RWPE1 (cell line): ENCODE measurements around the gene NUP107.

Experiments
- CTCF ChIA-PET: fragments of 350-600 bp; sonication (Branson Sonifier 250); formaldehyde crosslinking; extraction: SDS; loops from one replicate; lab custom pipeline; 2021; lab: Yijun Ruan, JAX
- POLR2A ChIA-PET: fragments of 400-600 bp; formaldehyde crosslinking; extraction: SDS; loops from one replicate; lab custom pipeline; 2020; ENCODE audit warnings: antibody characterized with exemption; ENCODE audit not compliant: low non-redundant PET; lab: Yijun Ruan, JAX
- DNase-seq: peaks from one replicate; pipeline ENCODE4 v3.0.0; 2012; ENCODE audit warnings: low spot score
- H3K27ac ChIP-seq: fragments of 450-650 bp; 2 replicates; pipeline ENCODE4 v1.5.1; 2017
- TF ChIP-seq, protein P1 (sequence below): fragments of 450-650 bp; conservative IDR thresholded peaks from 2 replicates; pipeline ENCODE4 v1.5.1; 2017; ENCODE audit warnings: low read depth, mild to moderate bottlenecking

The NUP107 gene

DNA sequence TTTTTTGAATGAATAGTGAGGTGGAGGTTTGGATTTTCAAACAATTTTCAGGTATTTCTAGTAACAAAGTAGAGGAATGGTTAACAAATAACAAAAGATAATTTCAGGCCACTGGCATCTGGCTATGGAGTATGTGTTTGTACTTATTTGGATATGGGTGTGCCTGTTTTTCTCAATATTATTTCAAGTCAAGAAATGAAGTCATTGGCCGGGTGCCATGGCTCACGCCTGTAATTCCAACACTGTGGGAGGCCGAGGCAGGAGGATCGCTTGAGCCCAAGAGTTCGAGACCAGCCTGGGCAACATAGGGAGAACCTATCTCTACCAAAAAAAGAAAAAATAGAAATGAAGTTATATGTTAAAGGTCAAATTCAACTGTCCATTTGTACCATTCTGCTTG, 73.1 kb downstream of the NUP107 start:
- no peak for DNase-seq
- ChIA-PET POLR2A (no interaction called here), CTCF (no interaction called here)
- no peak overlapping the region for H3K27ac ChIP-seq
- TF ChIP-seq, protein P1, sequence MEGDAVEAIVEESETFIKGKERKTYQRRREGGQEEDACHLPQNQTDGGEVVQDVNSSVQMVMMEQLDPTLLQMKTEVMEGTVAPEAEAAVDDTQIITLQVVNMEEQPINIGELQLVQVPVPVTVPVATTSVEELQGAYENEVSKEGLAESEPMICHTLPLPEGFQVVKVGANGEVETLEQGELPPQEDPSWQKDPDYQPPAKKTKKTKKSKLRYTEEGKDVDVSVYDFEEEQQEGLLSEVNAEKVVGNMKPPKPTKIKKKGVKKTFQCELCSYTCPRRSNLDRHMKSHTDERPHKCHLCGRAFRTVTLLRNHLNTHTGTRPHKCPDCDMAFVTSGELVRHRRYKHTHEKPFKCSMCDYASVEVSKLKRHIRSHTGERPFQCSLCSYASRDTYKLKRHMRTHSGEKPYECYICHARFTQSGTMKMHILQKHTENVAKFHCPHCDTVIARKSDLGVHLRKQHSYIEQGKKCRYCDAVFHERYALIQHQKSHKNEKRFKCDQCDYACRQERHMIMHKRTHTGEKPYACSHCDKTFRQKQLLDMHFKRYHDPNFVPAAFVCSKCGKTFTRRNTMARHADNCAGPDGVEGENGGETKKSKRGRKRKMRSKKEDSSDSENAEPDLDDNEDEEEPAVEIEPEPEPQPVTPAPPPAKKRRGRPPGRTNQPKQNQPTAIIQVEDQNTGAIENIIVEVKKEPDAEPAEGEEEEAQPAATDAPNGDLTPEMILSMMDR: no peak

DNA sequence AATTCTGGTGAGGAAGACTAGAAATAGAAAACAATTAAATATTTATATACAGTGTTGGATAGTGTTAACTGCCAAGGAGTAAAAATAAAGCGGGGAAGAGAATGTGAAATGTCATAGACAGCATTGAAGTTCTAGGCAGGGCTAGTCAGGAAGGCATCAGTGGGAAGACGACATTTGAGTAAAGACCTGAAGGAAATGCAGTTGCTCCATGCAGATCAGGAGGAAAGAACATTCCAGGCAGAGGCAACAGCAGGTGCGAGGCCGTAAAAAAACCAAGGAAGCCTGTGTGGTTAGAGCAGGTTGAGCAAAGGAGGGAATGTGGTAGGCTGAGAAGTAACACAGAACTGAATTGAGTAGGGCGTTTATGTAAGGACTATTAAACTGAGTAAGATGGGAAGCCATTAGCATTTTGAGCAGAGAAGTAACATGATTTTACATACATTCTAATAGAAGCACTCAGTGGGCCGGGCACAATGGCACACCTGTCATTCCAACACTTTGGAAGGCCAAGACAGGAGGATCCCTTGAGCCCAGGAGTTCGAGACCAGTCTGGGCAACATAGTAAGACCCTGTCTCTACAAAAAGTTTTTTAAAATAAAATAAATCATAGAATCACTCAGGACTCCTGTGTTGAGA, 74.1 kb downstream of the NUP107 start:
- POLR2A ChIA-PET: no interaction called here
- DNase-seq: no peak
- H3K27ac ChIP-seq: no peak overlapping the region
- CTCF ChIA-PET: no interaction called here
- TF ChIP-seq, protein P1: no peak

DNA sequence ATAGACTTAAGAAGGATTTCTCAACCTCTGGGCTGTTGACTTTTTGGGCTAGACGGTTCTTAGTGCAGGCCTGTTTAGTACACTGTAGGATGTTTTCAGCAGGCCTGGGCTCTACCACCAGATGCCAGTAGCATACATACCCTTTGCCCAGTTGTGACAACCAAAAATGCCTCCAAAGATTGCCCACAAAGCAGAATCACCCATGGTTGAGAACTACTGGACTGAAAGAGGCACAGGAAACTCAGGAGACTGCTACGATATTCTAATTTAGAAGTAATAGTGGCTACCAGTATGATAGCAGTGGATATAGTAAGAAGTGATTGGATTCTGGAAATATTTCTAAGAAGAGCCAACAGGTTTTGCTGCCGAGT, 74.6 kb downstream of the NUP107 start:
- no peak for DNase-seq
- ChIA-PET POLR2A (no interaction called here), CTCF (no interaction called here)
- TF ChIP-seq, protein P1: no peak
- H3K27ac ChIP-seq: no peak overlapping the region

DNA sequence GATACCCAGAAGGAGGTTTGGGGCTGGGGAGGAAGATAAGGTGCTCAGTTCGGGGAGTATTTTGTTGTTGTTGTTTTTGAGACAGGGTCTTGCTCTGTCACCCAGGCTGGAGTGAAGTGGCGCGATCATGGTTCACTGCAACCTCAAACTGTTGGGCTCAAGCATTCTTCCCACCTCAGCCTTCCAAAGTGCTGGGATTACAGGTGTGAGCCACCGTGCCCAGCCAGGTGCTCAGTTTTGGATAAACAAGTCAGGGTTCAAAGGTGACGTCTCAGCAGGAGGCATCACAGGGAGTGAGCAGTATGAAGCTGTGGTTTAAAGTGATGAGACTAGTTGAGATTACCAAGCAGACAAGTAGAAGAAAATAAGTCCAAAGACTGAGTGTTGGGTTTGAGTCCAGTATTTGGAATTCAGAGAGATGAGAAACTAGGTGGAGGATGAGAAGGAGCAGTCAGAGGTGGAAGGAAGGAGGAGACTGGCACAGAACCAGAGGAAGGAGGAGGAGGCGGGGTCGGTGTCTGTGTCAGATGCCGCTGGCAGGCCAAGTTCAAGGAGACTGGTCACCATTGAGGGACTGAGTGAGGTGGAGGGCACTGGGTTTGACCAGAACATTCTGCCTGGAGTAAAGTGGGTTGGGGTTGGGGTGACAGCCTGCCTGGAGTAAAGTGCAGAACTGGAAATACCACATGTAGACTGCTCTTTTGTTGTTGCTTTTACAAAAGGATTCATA, 75.3 kb downstream of the NUP107 start:
- ChIA-PET CTCF (interaction anchor here (0.7 kb wide), 1 partner anchor 54 kb away, joined by 3 read pairs; no protein-coding TSS in a partner anchor), POLR2A (no interaction called here)
- no peak for DNase-seq
- TF ChIP-seq, protein P1: no peak
- no peak overlapping the region for H3K27ac ChIP-seq

DNA sequence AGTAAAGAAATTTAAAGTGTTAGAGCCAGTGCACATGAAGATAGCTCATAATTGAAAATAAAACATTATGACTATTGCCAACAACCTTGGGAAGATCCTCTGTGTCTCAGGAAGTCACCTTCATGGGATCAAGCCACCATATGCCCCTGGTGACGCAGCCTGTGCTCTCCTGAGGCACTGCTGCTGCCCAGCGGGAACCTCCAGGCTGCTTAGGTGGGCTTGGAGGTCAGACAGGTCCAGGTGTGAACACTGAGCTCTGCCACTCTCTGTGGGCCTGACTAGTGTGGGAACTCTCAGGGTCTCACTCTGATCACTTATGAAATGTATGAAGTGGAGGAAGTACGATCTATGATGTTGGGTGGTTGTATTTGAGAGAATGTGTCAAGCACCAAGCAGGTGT, 75.9 kb downstream of the NUP107 start:
- ChIA-PET CTCF (interaction anchor here (0.7 kb wide), 1 partner anchor 54 kb away, joined by 3 read pairs; no protein-coding TSS in a partner anchor), POLR2A (no interaction called here)
- no peak for DNase-seq
- no peak overlapping the region for H3K27ac ChIP-seq
- TF ChIP-seq, protein P1: no peak

DNA sequence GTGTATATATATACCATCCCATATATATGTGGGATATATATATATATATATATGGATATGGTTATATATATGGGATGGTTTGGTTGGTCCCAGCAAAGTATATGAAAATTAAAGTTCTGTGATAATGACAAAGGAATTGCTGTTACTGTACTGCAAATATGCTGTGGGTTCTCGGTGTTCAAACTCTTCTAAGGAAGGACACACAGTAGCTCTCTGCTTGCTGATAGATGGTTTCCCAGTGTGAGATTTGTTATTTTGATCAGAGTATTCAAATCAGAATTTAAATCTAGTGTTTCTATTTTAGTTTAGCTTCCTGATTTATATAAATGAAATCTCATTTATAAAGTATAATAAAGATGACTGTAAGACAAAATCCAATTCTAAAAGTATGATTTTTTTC, 78.9 kb downstream of the NUP107 start:
- H3K27ac ChIP-seq: no peak overlapping the region
- DNase-seq: no peak
- ChIA-PET POLR2A (no interaction called here), CTCF (no interaction called here)
- TF ChIP-seq, protein P1: no peak
